WTC11 (cell line): ENCODE data around the gene EDC3.

Experiments used
- TF ChIP-seq, protein P1 (sequence below): fragments of 200-600 bp; IDR thresholded peaks from 2 replicates; pipeline ENCODE4 v1.8.0; 2022; ENCODE audit warnings: antibody characterized with exemption
- TF ChIP-seq, protein P2 (sequence below): sonication (generic); formaldehyde crosslinking; IDR thresholded peaks from 2 replicates; pipeline ENCODE4 v1.8.0; 2023; ENCODE audit warnings: mild to moderate bottlenecking, missing genetic modification reagents
- TF ChIP-seq, protein P3 (sequence below): sonication (generic); formaldehyde crosslinking; IDR thresholded peaks from 2 replicates; pipeline ENCODE4 v1.8.0; 2022; ENCODE audit warnings: mild to moderate bottlenecking, missing genetic modification reagents
- TF ChIP-seq, protein P4 (sequence below): sonication (generic); formaldehyde crosslinking; IDR thresholded peaks from 2 replicates; pipeline ENCODE4 v1.8.1; 2022; ENCODE audit warnings: mild to moderate bottlenecking, moderate library complexity, missing genetic modification reagents

DNA sequence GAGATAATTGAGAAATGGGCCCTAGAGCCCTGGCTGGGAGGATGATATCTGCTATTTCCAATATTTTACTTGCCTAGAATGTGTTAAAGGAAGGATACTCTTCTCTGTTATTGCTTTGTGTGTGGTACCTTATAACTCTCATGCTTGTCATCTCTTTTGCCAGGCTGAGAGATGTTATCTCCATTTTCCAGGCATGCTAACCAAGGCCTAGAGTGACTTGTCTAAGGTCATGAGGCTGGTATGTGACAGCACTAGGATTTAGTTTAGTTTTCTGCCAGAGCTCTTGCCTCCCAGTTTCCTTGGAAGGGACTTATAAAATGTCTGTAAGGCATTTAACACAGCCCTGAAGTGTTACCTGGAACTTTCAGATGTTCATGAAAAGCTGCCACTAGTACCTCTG lies 78.8 kb downstream of the EDC3 start:
- TF ChIP-seq, protein P1, sequence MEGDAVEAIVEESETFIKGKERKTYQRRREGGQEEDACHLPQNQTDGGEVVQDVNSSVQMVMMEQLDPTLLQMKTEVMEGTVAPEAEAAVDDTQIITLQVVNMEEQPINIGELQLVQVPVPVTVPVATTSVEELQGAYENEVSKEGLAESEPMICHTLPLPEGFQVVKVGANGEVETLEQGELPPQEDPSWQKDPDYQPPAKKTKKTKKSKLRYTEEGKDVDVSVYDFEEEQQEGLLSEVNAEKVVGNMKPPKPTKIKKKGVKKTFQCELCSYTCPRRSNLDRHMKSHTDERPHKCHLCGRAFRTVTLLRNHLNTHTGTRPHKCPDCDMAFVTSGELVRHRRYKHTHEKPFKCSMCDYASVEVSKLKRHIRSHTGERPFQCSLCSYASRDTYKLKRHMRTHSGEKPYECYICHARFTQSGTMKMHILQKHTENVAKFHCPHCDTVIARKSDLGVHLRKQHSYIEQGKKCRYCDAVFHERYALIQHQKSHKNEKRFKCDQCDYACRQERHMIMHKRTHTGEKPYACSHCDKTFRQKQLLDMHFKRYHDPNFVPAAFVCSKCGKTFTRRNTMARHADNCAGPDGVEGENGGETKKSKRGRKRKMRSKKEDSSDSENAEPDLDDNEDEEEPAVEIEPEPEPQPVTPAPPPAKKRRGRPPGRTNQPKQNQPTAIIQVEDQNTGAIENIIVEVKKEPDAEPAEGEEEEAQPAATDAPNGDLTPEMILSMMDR: no peak
- TF ChIP-seq, protein P2, sequence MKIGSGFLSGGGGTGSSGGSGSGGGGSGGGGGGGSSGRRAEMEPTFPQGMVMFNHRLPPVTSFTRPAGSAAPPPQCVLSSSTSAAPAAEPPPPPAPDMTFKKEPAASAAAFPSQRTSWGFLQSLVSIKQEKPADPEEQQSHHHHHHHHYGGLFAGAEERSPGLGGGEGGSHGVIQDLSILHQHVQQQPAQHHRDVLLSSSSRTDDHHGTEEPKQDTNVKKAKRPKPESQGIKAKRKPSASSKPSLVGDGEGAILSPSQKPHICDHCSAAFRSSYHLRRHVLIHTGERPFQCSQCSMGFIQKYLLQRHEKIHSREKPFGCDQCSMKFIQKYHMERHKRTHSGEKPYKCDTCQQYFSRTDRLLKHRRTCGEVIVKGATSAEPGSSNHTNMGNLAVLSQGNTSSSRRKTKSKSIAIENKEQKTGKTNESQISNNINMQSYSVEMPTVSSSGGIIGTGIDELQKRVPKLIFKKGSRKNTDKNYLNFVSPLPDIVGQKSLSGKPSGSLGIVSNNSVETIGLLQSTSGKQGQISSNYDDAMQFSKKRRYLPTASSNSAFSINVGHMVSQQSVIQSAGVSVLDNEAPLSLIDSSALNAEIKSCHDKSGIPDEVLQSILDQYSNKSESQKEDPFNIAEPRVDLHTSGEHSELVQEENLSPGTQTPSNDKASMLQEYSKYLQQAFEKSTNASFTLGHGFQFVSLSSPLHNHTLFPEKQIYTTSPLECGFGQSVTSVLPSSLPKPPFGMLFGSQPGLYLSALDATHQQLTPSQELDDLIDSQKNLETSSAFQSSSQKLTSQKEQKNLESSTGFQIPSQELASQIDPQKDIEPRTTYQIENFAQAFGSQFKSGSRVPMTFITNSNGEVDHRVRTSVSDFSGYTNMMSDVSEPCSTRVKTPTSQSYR (CRISPR knock-in tag): no peak
- TF ChIP-seq, protein P3, sequence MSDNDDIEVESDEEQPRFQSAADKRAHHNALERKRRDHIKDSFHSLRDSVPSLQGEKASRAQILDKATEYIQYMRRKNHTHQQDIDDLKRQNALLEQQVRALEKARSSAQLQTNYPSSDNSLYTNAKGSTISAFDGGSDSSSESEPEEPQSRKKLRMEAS (CRISPR knock-in tag): no peak
- TF ChIP-seq, protein P4, sequence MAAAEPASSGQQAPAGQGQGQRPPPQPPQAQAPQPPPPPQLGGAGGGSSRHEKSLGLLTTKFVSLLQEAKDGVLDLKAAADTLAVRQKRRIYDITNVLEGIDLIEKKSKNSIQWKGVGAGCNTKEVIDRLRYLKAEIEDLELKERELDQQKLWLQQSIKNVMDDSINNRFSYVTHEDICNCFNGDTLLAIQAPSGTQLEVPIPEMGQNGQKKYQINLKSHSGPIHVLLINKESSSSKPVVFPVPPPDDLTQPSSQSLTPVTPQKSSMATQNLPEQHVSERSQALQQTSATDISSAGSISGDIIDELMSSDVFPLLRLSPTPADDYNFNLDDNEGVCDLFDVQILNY (CRISPR knock-in tag): no peak
